Liver (tissue), 9 donors: Measurements from ENCODE around the gene SETX. TPM values are rescaled to one million over a fixed set of nuclear protein-coding genes. Genes with fewer than 3 reads are reported as not detected.
"Not testable (repeated sequence)": the region's sequence is repeated elsewhere in the genome, so short reads cannot be mapped to it uniquely, and the experiment has no call there.

Experiments
- DNase-seq: peaks from one replicate; pipeline ENCODE4 v3.0.0-alpha.2; 2017; ENCODE audit warnings: low spot score
- H3K27ac ChIP-seq, 2 donors: one replicate each; pipeline ENCODE4 v1.7.0; 2013; ENCODE audit warnings: inconsistent platforms in 2 of 2, low read length in 2 of 2, control low read depth in 1 of 2, low read depth in 1 of 2, mild to moderate bottlenecking in 1 of 2
- H3K27me3 ChIP-seq, 4 donors: one replicate each; pipeline versions ENCODE4 v1.6.1 to v1.7.0; 2013; ENCODE audit warnings: low read length in 3 of 4, inconsistent platforms in 1 of 4, mild to moderate bottlenecking in 1 of 4, moderate library complexity in 1 of 4; ENCODE audit not compliant: control insufficient read depth in 4 of 4, insufficient read depth in 4 of 4
- H3K36me3 ChIP-seq, 4 donors: one replicate each; pipeline versions ENCODE4 v1.6.1 to v1.7.0; 2013; ENCODE audit warnings: low read length in 3 of 4, mild to moderate bottlenecking in 3 of 4, low read depth in 1 of 4, moderate library complexity in 1 of 4; ENCODE audit not compliant: control insufficient read depth in 4 of 4, insufficient read depth in 3 of 4
- H3K4me1 ChIP-seq, 4 donors: one replicate each; pipeline versions ENCODE4 v1.6.1 to v1.7.0; 2013; ENCODE audit warnings: low read length in 3 of 4, mild to moderate bottlenecking in 3 of 4, moderate library complexity in 1 of 4; ENCODE audit not compliant: control insufficient read depth in 4 of 4, insufficient read depth in 4 of 4
- H3K4me3 ChIP-seq, 3 donors: one replicate each; pipeline versions ENCODE4 v1.6.1 to v1.7.0; 2013; ENCODE audit warnings: low read length in 3 of 3, control low read depth in 1 of 3, low read depth in 1 of 3, mild to moderate bottlenecking in 1 of 3
- H3K9ac ChIP-seq, 2 donors: one replicate each; pipeline ENCODE4 v1.7.0; 2013; ENCODE audit warnings: low read length in 2 of 2, mild to moderate bottlenecking in 2 of 2, moderate library complexity in 2 of 2, control low read depth in 1 of 2, low read depth in 1 of 2
- H3K9me3 ChIP-seq, 4 donors: one replicate each; pipeline versions ENCODE4 v1.6.1 to v1.7.0; 2013; ENCODE audit warnings: low read length in 3 of 4; ENCODE audit not compliant: control insufficient read depth in 4 of 4
- ATF3 ChIP-seq: IDR thresholded peaks from 2 replicates; pipeline ENCODE4 v1.6.1; 2016; ENCODE audit warnings: antibody characterized with exemption
- EGR1 ChIP-seq, 2 donors: IDR thresholded peaks; 2 replicates each; pipeline ENCODE4 v1.6.1; 2016 to 2018; ENCODE audit warnings: antibody characterized with exemption in 2 of 2, low read depth in 2 of 2
- FOXA1 ChIP-seq: IDR thresholded peaks from 2 replicates; pipeline ENCODE4 v1.6.1; 2016; ENCODE audit warnings: antibody characterized with exemption
- FOXA2 ChIP-seq: IDR thresholded peaks from 2 replicates; pipeline ENCODE4 v1.6.1; 2016; ENCODE audit warnings: antibody characterized with exemption
- GABPA ChIP-seq, 2 donors: IDR thresholded peaks in 1 of 2; conservative IDR thresholded peaks in 1 of 2; 2 replicates each; pipeline ENCODE4 v1.6.1; 2016; ENCODE audit warnings: antibody characterized with exemption in 2 of 2, mild to moderate bottlenecking in 1 of 2, moderate library complexity in 1 of 2
- NR2F2 ChIP-seq: IDR thresholded peaks from 2 replicates; pipeline ENCODE4 v1.6.1; 2016; ENCODE audit warnings: antibody characterized with exemption
- RXRA ChIP-seq, 2 donors: IDR thresholded peaks; 2 replicates each; pipeline ENCODE4 v1.6.1; 2017 to 2018; ENCODE audit warnings: antibody characterized with exemption in 2 of 2, mild to moderate bottlenecking in 1 of 2
- SP1 ChIP-seq: IDR thresholded peaks from 2 replicates; pipeline ENCODE4 v1.6.1; 2018; ENCODE audit warnings: antibody characterized with exemption, mild to moderate bottlenecking
- YY1 ChIP-seq: IDR thresholded peaks from 2 replicates; pipeline ENCODE4 v1.6.1; 2016; ENCODE audit warnings: antibody characterized with exemption, mild to moderate bottlenecking
- WGBS: extraction: QIAGEN DNeasy Blood & Tissue Kit; methylation state at CpG from one replicate; pipeline ENCODE4 v1.1.7; 2013; 5-methylcytosine and 5-hydroxymethylcytosine counted together
- polyA plus RNA-seq, 2 donors: library from polyadenylated mRNA; stranded (reverse) in 1 of 2; unstranded in 1 of 2; fragments of 200-250 nt in 1 of 2; fragments of >200 nt in 1 of 2; fragmentation: Nextera tagmentation in 1 of 2; extraction: Ambion mirVana in 1 of 2; gene quantifications; one replicate each; pipeline versions ENCODE4 v1.2.1 to v1.2.3, GENCODE V29; 2013 to 2015
- total RNA-seq, 2 donors: library from RNA; depleted of rRNA; stranded (reverse); fragments of >200 nt; gene quantifications; one replicate each; pipeline ENCODE4 v1.2.3, GENCODE V29; 2014
- TF ChIP-seq, protein P1 (sequence below): IDR thresholded peaks from 2 replicates; pipeline ENCODE4 v1.6.1; 2016; ENCODE audit warnings: antibody characterized with exemption, mild to moderate bottlenecking
- donor health status: healthy.
- donor health status: healthy.
- donor health status: healthy.
- donor health status: healthy.
- donor health status: healthy.

The SETX gene
- total and polyA plus RNA-seq, 4 donors = 8.6 to 60.2 (median 19.6) TPM

- peaks cover 8 to 49% (median 31%) of the 10 kb centered on the region in 4 donors for H3K36me3 ChIP-seq
These were observed 27.3 kb upstream of the SETX start for GRCh38 chr9:132381966-132382541.

DNA sequence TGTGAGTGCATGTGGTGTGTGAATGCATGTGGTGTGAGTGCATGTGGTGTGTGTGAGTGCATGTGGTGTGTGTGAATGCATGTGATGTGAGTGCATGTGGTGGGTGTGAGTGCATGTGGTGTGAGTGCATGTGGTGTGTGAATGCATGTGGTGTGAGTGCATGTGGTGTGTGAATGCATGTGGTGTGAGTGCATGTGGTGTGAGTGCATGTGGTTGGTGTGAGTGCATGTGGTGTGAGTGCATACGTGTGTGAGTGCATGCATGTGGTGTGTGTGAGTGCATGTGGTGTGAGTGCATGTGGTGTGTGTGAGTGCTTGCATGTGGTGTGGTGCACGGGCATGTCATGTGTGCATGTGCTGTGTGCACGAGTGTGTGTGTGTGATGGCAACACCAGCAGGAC lies 23.6 kb upstream of the SETX start:
- peaks cover 4 to 35% (median 22%) of the 10 kb centered on the region in 4 donors for H3K36me3 ChIP-seq
- not testable (repeated sequence) for H3K4me3 ChIP-seq, H3K4me1 ChIP-seq, H3K9ac ChIP-seq, H3K27ac ChIP-seq, H3K27me3 ChIP-seq, H3K9me3 ChIP-seq, DNase-seq
- 95% methylated on average over 3 of the region's 3 CpGs for WGBS

More at GRCh38 chr9:132381966-132382541, 27.3 kb upstream of the SETX start:
- Histone ChIP-seq H3K4me1 (no peaks in the 10 kb centered on the region), H3K27me3 (no peaks in the 10 kb centered on the region), H3K9me3 (no peaks in the 10 kb centered on the region), H3K27ac (no peak overlapping the region), H3K4me3 (no peak overlapping the region), H3K9ac (no peak overlapping the region)
- TF ChIP-seq SP1 = no peak
- TF ChIP-seq YY1 = peak; percentile 34
- DNase-seq = no peak
- WGBS = 84% methylated on average over 9 of the region's 9 CpGs

- not testable (repeated sequence) for H3K27ac ChIP-seq, H3K9me3 ChIP-seq, DNase-seq, H3K4me3 ChIP-seq, H3K9ac ChIP-seq, H3K4me1 ChIP-seq, H3K27me3 ChIP-seq
- peaks cover 4 to 35% (median 20%) of the 10 kb centered on the region in 4 donors for H3K36me3 ChIP-seq
- WGBS = 98% methylated on average over 2 of the region's 2 CpGs
These were observed 23.0 kb upstream of the SETX start for GRCh38 chr9:132377769-132378168.

DNA sequence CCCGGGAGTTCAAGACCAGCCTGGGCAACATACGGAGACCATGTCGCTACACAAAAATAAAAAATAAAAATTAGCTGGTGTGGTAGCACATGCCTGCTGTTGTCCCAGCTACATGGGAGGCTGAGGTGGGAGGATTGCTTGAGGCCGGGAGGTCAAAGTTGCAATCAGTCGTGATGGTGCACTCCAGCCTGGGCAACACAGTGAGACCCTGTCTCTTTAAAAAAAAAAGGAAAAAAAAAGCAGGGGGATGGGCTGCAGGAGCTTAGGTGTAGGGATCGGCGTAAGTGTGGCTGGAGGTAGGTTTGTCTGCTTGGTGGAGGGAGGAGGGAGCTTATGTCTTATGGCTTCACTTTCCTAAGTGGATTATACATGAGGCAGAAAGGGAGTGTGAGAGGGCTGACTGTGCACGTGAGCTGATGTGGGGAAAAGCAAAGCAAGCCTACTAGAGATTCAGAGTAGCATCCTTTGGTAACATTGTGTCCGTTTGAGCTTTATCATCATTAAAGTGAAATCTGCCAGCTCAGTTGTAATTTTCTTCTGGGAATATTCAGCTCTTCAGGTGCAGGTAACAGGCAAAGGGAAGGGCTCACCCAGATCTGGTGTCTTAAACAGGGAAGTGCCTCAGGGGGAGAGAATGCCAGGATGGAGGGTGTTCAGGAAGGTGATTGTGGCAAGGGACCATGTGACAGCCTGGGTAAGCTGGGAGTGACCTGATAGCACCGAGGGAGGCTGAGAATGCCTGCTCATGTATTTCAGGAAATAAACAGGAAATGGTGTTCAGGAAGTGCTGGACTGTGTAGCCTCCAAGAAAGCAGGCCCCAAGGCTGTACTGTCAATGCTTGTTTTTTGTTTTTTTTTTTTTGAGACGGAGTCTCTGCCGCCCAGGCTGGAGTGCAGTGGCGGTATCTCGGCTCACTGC lies 17.6 kb upstream of the SETX start:
- TF ChIP-seq EGR1 (IDR thresholded peaks at IDR 0.05; ENCODE audit: low read depth in 2 of 2) = no peak
- no peak for TF ChIP-seq ATF3
- TF ChIP-seq FOXA1 = no peak
- peak in 1 of 2 donors; percentile 9 for TF ChIP-seq RXRA (IDR thresholded peaks at IDR 0.05)
- TF ChIP-seq FOXA2 = no peak
- TF ChIP-seq NR2F2 = peak; percentile 35
- TF ChIP-seq GABPA (IDR thresholded peaks at IDR 0.05 in 1 of 2, conservative IDR thresholded peaks at IDR 0.05 in 1 of 2) = no peak
- TF ChIP-seq, protein P1, sequence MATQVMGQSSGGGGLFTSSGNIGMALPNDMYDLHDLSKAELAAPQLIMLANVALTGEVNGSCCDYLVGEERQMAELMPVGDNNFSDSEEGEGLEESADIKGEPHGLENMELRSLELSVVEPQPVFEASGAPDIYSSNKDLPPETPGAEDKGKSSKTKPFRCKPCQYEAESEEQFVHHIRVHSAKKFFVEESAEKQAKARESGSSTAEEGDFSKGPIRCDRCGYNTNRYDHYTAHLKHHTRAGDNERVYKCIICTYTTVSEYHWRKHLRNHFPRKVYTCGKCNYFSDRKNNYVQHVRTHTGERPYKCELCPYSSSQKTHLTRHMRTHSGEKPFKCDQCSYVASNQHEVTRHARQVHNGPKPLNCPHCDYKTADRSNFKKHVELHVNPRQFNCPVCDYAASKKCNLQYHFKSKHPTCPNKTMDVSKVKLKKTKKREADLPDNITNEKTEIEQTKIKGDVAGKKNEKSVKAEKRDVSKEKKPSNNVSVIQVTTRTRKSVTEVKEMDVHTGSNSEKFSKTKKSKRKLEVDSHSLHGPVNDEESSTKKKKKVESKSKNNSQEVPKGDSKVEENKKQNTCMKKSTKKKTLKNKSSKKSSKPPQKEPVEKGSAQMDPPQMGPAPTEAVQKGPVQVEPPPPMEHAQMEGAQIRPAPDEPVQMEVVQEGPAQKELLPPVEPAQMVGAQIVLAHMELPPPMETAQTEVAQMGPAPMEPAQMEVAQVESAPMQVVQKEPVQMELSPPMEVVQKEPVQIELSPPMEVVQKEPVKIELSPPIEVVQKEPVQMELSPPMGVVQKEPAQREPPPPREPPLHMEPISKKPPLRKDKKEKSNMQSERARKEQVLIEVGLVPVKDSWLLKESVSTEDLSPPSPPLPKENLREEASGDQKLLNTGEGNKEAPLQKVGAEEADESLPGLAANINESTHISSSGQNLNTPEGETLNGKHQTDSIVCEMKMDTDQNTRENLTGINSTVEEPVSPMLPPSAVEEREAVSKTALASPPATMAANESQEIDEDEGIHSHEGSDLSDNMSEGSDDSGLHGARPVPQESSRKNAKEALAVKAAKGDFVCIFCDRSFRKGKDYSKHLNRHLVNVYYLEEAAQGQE = no peak
- H3K4me1 ChIP-seq = peaks cover 0 to 4% (median 0%) of the 10 kb centered on the region in 4 donors
- WGBS = 70% methylated on average over 14 of the region's 14 CpGs
- H3K9me3 ChIP-seq = no peaks in the 10 kb centered on the region
- H3K27me3 ChIP-seq = no peaks in the 10 kb centered on the region
- no peak for DNase-seq
- H3K9ac ChIP-seq = no peak overlapping the region
- peak overlapping the region; percentile 42 to 54 for H3K27ac ChIP-seq
- H3K4me3 ChIP-seq = no peak overlapping the region
- H3K36me3 ChIP-seq = peaks cover 2 to 15% (median 7%) of the 10 kb centered on the region in 4 donors
